Measurements from ENCODE around the gene RNASE8.

GRCh38 chr14:21037156-21037555 is 20.5 kb upstream of the RNASE8 start:
- TF ChIP-seq CTCF (IDR thresholded peaks at IDR 0.05; ENCODE audit: poor library complexity) (no peak), EZH2 (IDR thresholded peaks at IDR 0.05; ENCODE audit: borderline replicate concordance) (no peak), EZH2phosphoT487 (IDR thresholded peaks at IDR 0.05; ENCODE audit: low read depth, severe bottlenecking, unreplicated experiment) (no peak)
